Measurements from ENCODE around the gene ACVR1B. TPM values are rescaled to one million over a fixed set of nuclear protein-coding genes. Genes with fewer than 3 reads are reported as not detected.

Gene ACVR1B
- total and polyA plus RNA-seq, 4 donors: 4.0 to 21.9 (median 12.0) TPM

DNA sequence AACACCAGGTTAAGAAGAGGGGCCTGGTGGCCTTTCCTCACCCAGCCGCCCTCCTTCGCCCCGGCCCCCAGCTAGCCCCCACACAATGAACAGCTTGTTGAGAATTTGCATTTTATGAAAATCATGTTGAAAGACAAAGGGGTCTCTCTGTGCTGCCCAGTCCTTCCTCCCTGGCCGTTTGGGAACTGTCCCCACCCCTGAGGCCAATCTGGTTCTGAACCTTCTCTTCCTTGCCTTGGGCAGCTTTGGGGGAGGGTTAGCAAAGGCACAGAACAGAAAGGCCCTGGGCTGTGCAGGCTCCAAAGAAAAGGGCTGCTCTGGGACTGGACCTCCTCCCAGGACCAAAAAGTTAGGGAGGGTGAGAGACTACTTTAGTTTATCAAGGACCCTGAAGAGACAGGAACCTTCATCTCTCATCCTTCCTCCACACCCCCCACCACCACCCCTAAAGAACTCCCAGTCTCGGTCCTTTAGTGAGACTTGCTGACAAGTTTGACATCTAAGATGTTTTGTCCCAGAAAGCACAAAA lies 56.5 kb downstream of the ACVR1B start:
- Histone ChIP-seq H3K9me3 (ENCODE audit: control insufficient read depth in 4 of 4, low read length in 3 of 4) (no peaks in the 10 kb centered on the region), H3K9ac (ENCODE audit: low read depth in 1 of 2, low read length in 2 of 2) (peak overlapping the region in 1 of 2 donors; percentile 28), H3K27me3 (ENCODE audit: control insufficient read depth in 4 of 4, insufficient read depth in 4 of 4, low read length in 3 of 4) (peaks cover 0 to 3% (median 0%) of the 10 kb centered on the region in 4 donors), H3K4me1 (ENCODE audit: control insufficient read depth in 4 of 4, insufficient read depth in 4 of 4, low read length in 3 of 4) (peaks cover 6 to 12% (median 8%) of the 10 kb centered on the region in 4 donors), H3K27ac (ENCODE audit: low read depth in 1 of 2, low read length in 2 of 2) (peak overlapping the region; percentile 79 to 84), H3K36me3 (ENCODE audit: control insufficient read depth in 4 of 4, insufficient read depth in 3 of 4, low read depth in 1 of 4, low read length in 3 of 4) (no peaks in the 10 kb centered on the region), H3K4me3 (ENCODE audit: low read depth in 1 of 3, low read length in 3 of 3) (peak overlapping the region in 2 of 3 donors; percentile 28 to 53)
- no peak for DNase-seq (ENCODE audit: low spot score)
- TF ChIP-seq YY1 (IDR thresholded peaks at IDR 0.05) (no peak), HNF4G (IDR thresholded peaks at IDR 0.05) (no peak), SP1 (IDR thresholded peaks at IDR 0.05) (peak; percentile 0)
- TF ChIP-seq, protein P1, sequence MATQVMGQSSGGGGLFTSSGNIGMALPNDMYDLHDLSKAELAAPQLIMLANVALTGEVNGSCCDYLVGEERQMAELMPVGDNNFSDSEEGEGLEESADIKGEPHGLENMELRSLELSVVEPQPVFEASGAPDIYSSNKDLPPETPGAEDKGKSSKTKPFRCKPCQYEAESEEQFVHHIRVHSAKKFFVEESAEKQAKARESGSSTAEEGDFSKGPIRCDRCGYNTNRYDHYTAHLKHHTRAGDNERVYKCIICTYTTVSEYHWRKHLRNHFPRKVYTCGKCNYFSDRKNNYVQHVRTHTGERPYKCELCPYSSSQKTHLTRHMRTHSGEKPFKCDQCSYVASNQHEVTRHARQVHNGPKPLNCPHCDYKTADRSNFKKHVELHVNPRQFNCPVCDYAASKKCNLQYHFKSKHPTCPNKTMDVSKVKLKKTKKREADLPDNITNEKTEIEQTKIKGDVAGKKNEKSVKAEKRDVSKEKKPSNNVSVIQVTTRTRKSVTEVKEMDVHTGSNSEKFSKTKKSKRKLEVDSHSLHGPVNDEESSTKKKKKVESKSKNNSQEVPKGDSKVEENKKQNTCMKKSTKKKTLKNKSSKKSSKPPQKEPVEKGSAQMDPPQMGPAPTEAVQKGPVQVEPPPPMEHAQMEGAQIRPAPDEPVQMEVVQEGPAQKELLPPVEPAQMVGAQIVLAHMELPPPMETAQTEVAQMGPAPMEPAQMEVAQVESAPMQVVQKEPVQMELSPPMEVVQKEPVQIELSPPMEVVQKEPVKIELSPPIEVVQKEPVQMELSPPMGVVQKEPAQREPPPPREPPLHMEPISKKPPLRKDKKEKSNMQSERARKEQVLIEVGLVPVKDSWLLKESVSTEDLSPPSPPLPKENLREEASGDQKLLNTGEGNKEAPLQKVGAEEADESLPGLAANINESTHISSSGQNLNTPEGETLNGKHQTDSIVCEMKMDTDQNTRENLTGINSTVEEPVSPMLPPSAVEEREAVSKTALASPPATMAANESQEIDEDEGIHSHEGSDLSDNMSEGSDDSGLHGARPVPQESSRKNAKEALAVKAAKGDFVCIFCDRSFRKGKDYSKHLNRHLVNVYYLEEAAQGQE (IDR thresholded peaks at IDR 0.05): no peak
- WGBS: 67% methylated on average over 5 of the region's 5 CpGs

DNA sequence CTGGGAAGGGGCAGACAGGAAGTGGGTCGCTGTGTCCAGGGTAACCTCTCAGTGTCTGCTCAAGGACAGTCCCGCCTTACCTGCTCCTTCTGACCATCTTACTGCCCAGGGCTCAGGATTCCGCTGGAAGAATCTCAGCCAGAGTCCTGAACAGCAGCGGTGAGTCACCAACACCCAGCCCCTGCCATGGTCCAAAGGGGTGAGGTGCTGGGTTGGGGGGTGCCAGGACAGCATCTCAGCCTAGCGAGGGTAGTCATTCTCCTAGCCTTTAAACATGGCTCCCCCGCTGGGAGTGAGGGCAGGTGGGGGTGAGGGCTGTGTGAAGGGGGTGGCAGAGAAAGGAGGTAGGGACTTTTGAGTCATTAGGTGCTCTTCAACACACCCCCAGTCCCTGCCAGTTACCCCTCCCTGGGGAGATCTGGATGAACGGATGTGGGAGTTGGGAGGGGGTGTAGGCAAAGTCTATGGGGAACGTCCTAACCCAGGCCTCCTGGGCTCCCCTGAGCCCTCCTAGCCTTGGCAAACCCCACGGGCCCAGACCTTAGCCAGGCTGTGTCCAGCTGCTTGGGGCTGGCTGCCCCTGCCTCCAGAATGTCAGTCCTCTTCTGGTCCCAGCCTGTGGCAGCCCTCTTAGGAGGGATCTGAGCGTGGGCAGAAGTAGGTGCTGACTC lies 57.7 kb downstream of the ACVR1B start:
- TF ChIP-seq, protein P1 (IDR thresholded peaks at IDR 0.05): no peak
- no peak for TF ChIP-seq HNF4A (conservative IDR thresholded peaks at IDR 0.05)
- TF ChIP-seq, protein P2, sequence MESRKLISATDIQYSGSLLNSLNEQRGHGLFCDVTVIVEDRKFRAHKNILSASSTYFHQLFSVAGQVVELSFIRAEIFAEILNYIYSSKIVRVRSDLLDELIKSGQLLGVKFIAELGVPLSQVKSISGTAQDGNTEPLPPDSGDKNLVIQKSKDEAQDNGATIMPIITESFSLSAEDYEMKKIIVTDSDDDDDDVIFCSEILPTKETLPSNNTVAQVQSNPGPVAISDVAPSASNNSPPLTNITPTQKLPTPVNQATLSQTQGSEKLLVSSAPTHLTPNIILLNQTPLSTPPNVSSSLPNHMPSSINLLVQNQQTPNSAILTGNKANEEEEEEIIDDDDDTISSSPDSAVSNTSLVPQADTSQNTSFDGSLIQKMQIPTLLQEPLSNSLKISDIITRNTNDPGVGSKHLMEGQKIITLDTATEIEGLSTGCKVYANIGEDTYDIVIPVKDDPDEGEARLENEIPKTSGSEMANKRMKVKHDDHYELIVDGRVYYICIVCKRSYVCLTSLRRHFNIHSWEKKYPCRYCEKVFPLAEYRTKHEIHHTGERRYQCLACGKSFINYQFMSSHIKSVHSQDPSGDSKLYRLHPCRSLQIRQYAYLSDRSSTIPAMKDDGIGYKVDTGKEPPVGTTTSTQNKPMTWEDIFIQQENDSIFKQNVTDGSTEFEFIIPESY (IDR thresholded peaks at IDR 0.05): no peak
- no peak for TF ChIP-seq RAD21 (IDR thresholded peaks at IDR 0.05)
- TF ChIP-seq, protein P3, sequence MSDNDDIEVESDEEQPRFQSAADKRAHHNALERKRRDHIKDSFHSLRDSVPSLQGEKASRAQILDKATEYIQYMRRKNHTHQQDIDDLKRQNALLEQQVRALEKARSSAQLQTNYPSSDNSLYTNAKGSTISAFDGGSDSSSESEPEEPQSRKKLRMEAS (IDR thresholded peaks at IDR 0.05): no peak
- TF ChIP-seq, protein P4, sequence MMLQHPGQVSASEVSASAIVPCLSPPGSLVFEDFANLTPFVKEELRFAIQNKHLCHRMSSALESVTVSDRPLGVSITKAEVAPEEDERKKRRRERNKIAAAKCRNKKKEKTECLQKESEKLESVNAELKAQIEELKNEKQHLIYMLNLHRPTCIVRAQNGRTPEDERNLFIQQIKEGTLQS (IDR thresholded peaks at IDR 0.05): no peak
- no peak for TF ChIP-seq EGR1 (IDR thresholded peaks at IDR 0.05; ENCODE audit: low read depth in 2 of 2)
- WGBS: 86% methylated on average over 10 of the region's 10 CpGs
- no peaks in the 10 kb centered on the region for H3K9me3 ChIP-seq (ENCODE audit: control insufficient read depth in 4 of 4, low read length in 3 of 4)
- peaks cover 0 to 3% (median 0%) of the 10 kb centered on the region in 4 donors for H3K27me3 ChIP-seq (ENCODE audit: control insufficient read depth in 4 of 4, insufficient read depth in 4 of 4, low read length in 3 of 4)
- H3K4me1 ChIP-seq (ENCODE audit: control insufficient read depth in 4 of 4, insufficient read depth in 4 of 4, low read length in 3 of 4): peaks cover 6 to 12% (median 8%) of the 10 kb centered on the region in 4 donors
- H3K27ac ChIP-seq (ENCODE audit: low read depth in 1 of 2, low read length in 2 of 2): peak overlapping the region; percentile 44 to 66
- no peak overlapping the region for H3K4me3 ChIP-seq (ENCODE audit: low read depth in 1 of 3, low read length in 3 of 3)
- H3K9ac ChIP-seq (ENCODE audit: low read depth in 1 of 2, low read length in 2 of 2): no peak overlapping the region
- DNase-seq (ENCODE audit: low spot score): no peak
- H3K36me3 ChIP-seq (ENCODE audit: control insufficient read depth in 4 of 4, insufficient read depth in 3 of 4, low read depth in 1 of 4, low read length in 3 of 4): no peaks in the 10 kb centered on the region

All from liver (tissue), 9 donors.